CD14-positive monocyte (primary cell): Measurements from ENCODE around the gene AP1S1. TPM values are rescaled to one million over a fixed set of nuclear protein-coding genes. Genes with fewer than 3 reads are reported as not detected.
A peak's percentile ranks its signal among the peaks of the same experiment; 100 is the strongest.

Source experiments
- DNase-seq, 3 donors: peaks; one replicate each; pipeline ENCODE4 v3.0.0-alpha.2; 2011 to 2022
- H2AFZ ChIP-seq: 2 replicates; pipeline ENCODE4 v1.6.0; 2012; ENCODE audit warnings: mild to moderate bottlenecking, low read depth, low read length, inconsistent platforms; ENCODE audit not compliant: insufficient read depth, poor library complexity, severe bottlenecking
- H3K27ac ChIP-seq, 2 donors: 1 replicate in 1 of 2; 2 replicates in 1 of 2; pipeline ENCODE4 v1.5.1; 2012 to 2013; ENCODE audit warnings: low read length in 2 of 2, control low read depth in 1 of 2, inconsistent platforms in 1 of 2, low read depth in 1 of 2, mild to moderate bottlenecking in 1 of 2
- H3K27me3 ChIP-seq, 2 donors: one replicate each; pipeline versions ENCODE4 v1.6.0 to v1.6.1; 2011 to 2013; ENCODE audit warnings: low read length in 2 of 2; ENCODE audit not compliant: control insufficient read depth in 2 of 2, insufficient read depth in 2 of 2
- H3K36me3 ChIP-seq, 2 donors: replicated peaks in 1 of 2; 1 replicate in 1 of 2; 2 replicates in 1 of 2; pipeline versions ENCODE4 v1.5.1 to v1.6.1; 2012 to 2013; ENCODE audit warnings: low read length in 2 of 2, control low read depth in 1 of 2, inconsistent platforms in 1 of 2, mild to moderate bottlenecking in 1 of 2; ENCODE audit not compliant: insufficient read depth in 2 of 2, control insufficient read depth in 1 of 2
- H3K4me1 ChIP-seq, 2 donors: 1 replicate in 1 of 2; 2 replicates in 1 of 2; pipeline versions ENCODE4 v1.5.1 to v1.6.1; 2012 to 2013; ENCODE audit warnings: low read length in 2 of 2, control low read depth in 1 of 2, inconsistent platforms in 1 of 2, mild to moderate bottlenecking in 1 of 2, moderate library complexity in 1 of 2; ENCODE audit not compliant: insufficient read depth in 2 of 2, control insufficient read depth in 1 of 2
- H3K4me2 ChIP-seq: replicated peaks from 2 replicates; pipeline ENCODE3; 2012; ENCODE audit warnings: low read length, moderate library complexity, mild to moderate bottlenecking; ENCODE audit not compliant: poor library complexity, severe bottlenecking; ENCODE audit errors: extremely low read depth
- H3K4me3 ChIP-seq, 3 experiments: fragments of 200-600 bp in 1 of 3; sonication (generic) in 1 of 3; replicated peaks in 1 of 3; 1 replicate in 2 of 3; 2 replicates in 1 of 3; pipeline ENCODE4 v1.5.1; 2011 to 2013; ENCODE audit warnings: low read length in 3 of 3, mild to moderate bottlenecking in 3 of 3, control low read depth in 2 of 3, low read depth in 2 of 3, inconsistent platforms in 1 of 3, moderate library complexity in 1 of 3
- H3K79me2 ChIP-seq: 2 replicates; pipeline ENCODE4 v1.6.0; 2012; ENCODE audit warnings: mild to moderate bottlenecking, control low read depth, inconsistent platforms, low read length, moderate library complexity; ENCODE audit not compliant: insufficient read depth
- H3K9ac ChIP-seq: 2 replicates; pipeline ENCODE4 v1.6.0; 2017; ENCODE audit warnings: low read length, mild to moderate bottlenecking; ENCODE audit not compliant: insufficient read depth, poor library complexity, severe bottlenecking
- H3K9me3 ChIP-seq, 2 donors: replicated peaks in 1 of 2; 1 replicate in 1 of 2; 2 replicates in 1 of 2; pipeline versions ENCODE4 v1.5.1 to v1.6.1; 2012 to 2013; ENCODE audit warnings: low read length in 2 of 2, control low read depth in 1 of 2; ENCODE audit not compliant: control insufficient read depth in 1 of 2, insufficient read depth in 1 of 2
- H4K20me1 ChIP-seq: 2 replicates; pipeline ENCODE4 v1.6.0; 2012; ENCODE audit warnings: mild to moderate bottlenecking, low read length, control low read depth, moderate library complexity; ENCODE audit not compliant: insufficient read depth
- H3K27ac Mint-ChIP-seq, 7 donors: one replicate each; pipeline ENCODE4 v1.8.0; 2020; ENCODE audit warnings: mild to moderate bottlenecking in 7 of 7, mixed read lengths in 7 of 7, moderate library complexity in 6 of 7, inconsistent platforms in 2 of 7
- H3K27me3 Mint-ChIP-seq, 3 donors: one replicate each; pipeline ENCODE4 v1.8.0; 2021 to 2022; ENCODE audit warnings: low read depth in 3 of 3, mild to moderate bottlenecking in 3 of 3, mixed read lengths in 3 of 3, moderate library complexity in 3 of 3, inconsistent platforms in 1 of 3
- H3K36me3 Mint-ChIP-seq, 2 donors: one replicate each; pipeline ENCODE4 v1.8.0; 2020; ENCODE audit warnings: mixed read lengths in 2 of 2, inconsistent platforms in 1 of 2, mild to moderate bottlenecking in 1 of 2
- H3K4me1 Mint-ChIP-seq: one replicate; pipeline ENCODE4 v1.8.0; 2020; ENCODE audit warnings: mild to moderate bottlenecking, mixed read lengths
- H3K4me3 Mint-ChIP-seq, 2 donors: one replicate each; pipeline ENCODE4 v1.8.0; 2020; ENCODE audit warnings: mild to moderate bottlenecking in 2 of 2, mixed read lengths in 2 of 2, moderate library complexity in 1 of 2
- H3K9me3 Mint-ChIP-seq, 7 donors: one replicate each; pipeline ENCODE4 v1.8.0; 2020 to 2022; ENCODE audit warnings: mixed read lengths in 7 of 7, mild to moderate bottlenecking in 6 of 7, moderate library complexity in 6 of 7, inconsistent platforms in 2 of 7
- WGBS: methylation state at CpG from one replicate; pipeline ENCODE4 v1.1.5; 2013; ENCODE audit warnings: missing lambda C conversion rate; ENCODE audit not compliant: insufficient coverage; 5-methylcytosine and 5-hydroxymethylcytosine counted together
- intact Hi-C, 2 donors: fragments of 100-400 bp; cut with micrococcal nuclease; formaldehyde crosslinking; loops; one replicate each; pipeline versions ENCODE4 v1.15.0 to v1.15.1; 2023
- polyA plus RNA-seq, 3 donors: library from polyadenylated mRNA; depleted of rRNA in 1 of 3; unstranded in 2 of 3; stranded (reverse) in 1 of 3; fragments of 300-500 nt in 2 of 3; fragments of >200 nt in 1 of 3; fragmentation: Illumina TruSeq in 2 of 3; gene quantifications; 1 replicate in 2 of 3; 2 replicates in 1 of 3; pipeline ENCODE4 v1.2.3, GENCODE V29; 2012 to 2021
- TF ChIP-seq, protein P1 (sequence below): fragments of 200-600 bp; IDR thresholded peaks from one replicate; pipeline ENCODE4 v1.8.0; 2022; ENCODE audit warnings: antibody characterized with exemption, mild to moderate bottlenecking

Gene AP1S1
- polyA plus RNA-seq, 3 donors = 10.1 to 21.3 (median 10.9) TPM

DNA sequence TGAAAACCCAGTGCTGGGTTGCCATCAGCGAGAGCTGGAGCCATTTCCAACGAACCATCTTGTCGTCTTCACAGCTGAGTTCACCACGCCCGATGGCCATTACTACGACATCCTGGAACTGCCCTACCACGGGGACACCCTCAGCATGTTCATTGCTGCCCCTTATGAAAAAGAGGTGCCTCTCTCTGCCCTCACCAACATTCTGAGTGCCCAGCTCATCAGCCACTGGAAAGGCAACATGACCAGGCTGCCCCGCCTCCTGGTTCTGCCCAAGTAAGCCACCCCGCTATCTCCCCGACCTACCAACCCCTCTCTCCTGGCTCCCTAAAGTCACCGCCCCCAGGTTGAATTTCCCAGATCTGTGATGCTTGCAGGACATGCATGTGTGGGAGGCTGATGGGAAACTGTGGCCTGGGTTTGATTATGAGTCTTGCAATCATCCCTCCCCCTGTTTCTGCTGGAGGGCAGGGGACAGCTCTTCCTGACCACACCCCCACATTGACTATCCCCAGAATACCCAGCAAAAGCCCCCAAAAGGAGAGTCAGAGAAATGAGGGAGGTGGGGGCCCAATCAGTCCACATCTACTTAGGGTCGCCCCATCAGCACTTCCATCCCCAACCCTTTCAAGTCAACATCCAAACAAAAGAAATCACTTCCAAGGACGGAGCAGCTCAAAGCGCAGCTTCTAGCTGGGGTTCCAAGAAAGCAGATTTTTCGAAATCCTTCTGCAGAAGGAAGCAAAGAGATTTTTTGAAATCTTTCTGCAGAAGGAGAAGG is 20.5 kb upstream of the AP1S1 start:
- intact Hi-C loops = no loop called here
- Mint-ChIP-seq H3K36me3 (peaks cover 0 to 2% of the 10 kb centered on the region in 2 donors), H3K4me3 (peak overlapping the region in 1 of 2 donors; percentile 22), H3K27ac (peak overlapping the region in 5 of 7 donors; percentile 19 to 76 (median 29)), H3K4me1 (peaks cover 40% of the 10 kb centered on the region), H3K9me3 (peaks cover 0 to 5% (median 0%) of the 10 kb centered on the region in 7 donors), H3K27me3 (peaks cover 15 to 54% (median 41%) of the 10 kb centered on the region in 3 donors)
- H3K4me3 ChIP-seq = no peak overlapping the region
- H3K4me1 ChIP-seq = peaks cover 26 to 36% of the 10 kb centered on the region in 2 donors
- WGBS = 86% methylated on average over 9 of the region's 15 CpGs
- no peak for DNase-seq
- H2AFZ ChIP-seq = no peak overlapping the region
- H3K79me2 ChIP-seq = no peaks in the 10 kb centered on the region
- no peak overlapping the region for H3K9ac ChIP-seq
- TF ChIP-seq, protein P1, sequence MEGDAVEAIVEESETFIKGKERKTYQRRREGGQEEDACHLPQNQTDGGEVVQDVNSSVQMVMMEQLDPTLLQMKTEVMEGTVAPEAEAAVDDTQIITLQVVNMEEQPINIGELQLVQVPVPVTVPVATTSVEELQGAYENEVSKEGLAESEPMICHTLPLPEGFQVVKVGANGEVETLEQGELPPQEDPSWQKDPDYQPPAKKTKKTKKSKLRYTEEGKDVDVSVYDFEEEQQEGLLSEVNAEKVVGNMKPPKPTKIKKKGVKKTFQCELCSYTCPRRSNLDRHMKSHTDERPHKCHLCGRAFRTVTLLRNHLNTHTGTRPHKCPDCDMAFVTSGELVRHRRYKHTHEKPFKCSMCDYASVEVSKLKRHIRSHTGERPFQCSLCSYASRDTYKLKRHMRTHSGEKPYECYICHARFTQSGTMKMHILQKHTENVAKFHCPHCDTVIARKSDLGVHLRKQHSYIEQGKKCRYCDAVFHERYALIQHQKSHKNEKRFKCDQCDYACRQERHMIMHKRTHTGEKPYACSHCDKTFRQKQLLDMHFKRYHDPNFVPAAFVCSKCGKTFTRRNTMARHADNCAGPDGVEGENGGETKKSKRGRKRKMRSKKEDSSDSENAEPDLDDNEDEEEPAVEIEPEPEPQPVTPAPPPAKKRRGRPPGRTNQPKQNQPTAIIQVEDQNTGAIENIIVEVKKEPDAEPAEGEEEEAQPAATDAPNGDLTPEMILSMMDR = no peak
- H3K36me3 ChIP-seq = no peaks in the 10 kb centered on the region
- H3K27ac ChIP-seq = peak overlapping the region in 1 of 2 donors; percentile 46
- H3K9me3 ChIP-seq = no peaks in the 10 kb centered on the region
- peaks cover 0 to 4% of the 10 kb centered on the region in 2 donors for H3K27me3 ChIP-seq
- H4K20me1 ChIP-seq = no peaks in the 10 kb centered on the region
- no peak overlapping the region for H3K4me2 ChIP-seq

DNA sequence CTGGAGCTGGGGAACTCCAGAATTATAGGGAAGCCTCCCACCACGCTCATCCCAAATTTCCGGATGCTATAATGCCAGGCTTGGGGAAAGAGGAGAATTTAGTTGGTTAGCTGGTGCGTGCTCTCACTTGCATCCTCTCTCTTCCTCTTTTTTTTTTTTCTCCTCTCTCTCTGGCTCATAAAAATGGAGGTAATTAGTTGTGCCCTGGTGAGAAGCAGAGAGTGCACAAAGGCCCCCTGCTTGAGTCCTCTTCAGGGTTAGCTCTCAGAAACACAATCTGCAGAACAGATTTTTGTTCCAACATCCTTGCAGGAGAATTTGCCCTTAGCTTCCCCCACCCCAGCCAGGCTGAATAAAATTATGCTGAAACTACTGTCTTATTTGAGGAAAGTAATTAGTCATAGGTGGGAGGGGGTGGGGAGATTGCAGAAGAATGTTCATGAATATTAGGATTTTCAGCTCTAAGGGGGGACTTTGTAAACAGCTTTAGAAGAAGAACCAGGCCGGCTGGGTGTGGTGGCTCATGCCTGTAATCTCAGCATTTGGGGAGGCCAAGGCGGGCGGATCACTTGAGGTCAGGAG is 19.8 kb upstream of the AP1S1 start:
- Histone ChIP-seq H3K27ac (peak overlapping the region in 1 of 2 donors; percentile 46), H3K4me2 (no peak overlapping the region), H3K9ac (no peak overlapping the region), H4K20me1 (no peaks in the 10 kb centered on the region), H3K36me3 (no peaks in the 10 kb centered on the region), H3K4me1 (peaks cover 28 to 42% of the 10 kb centered on the region in 2 donors), H3K9me3 (no peaks in the 10 kb centered on the region), H2AFZ (no peak overlapping the region), H3K4me3 (no peak overlapping the region), H3K27me3 (peaks cover 0 to 4% of the 10 kb centered on the region in 2 donors), H3K79me2 (no peaks in the 10 kb centered on the region)
- Mint-ChIP-seq H3K4me3 (peak overlapping the region in 1 of 2 donors; percentile 42), H3K27ac (peak overlapping the region; percentile 58 to 92 (median 74)), H3K36me3 (peaks cover 0 to 2% of the 10 kb centered on the region in 2 donors), H3K27me3 (peaks cover 15 to 51% (median 39%) of the 10 kb centered on the region in 3 donors), H3K9me3 (peaks cover 0 to 5% (median 0%) of the 10 kb centered on the region in 7 donors), H3K4me1 (peaks cover 44% of the 10 kb centered on the region)
- DNase-seq = peak; percentile 54 to 67 (median 63)
- no CpG with 5 or more reads among the region's 6 CpGs for WGBS
- TF ChIP-seq, protein P1 = no peak
- intact Hi-C loops = no loop called here
